Fibroblast of the aortic adventitia (primary cell): Measurements from ENCODE around the gene SRCIN1. TPM values are rescaled to one million over a fixed set of nuclear protein-coding genes. Genes with fewer than 3 reads are reported as not detected.

Source experiments
- DNase-seq: peaks from one replicate; pipeline ENCODE4 v3.0.0-alpha.2; 2010; ENCODE audit warnings: low read depth
- H3K4me3 ChIP-seq: 2 replicates; pipeline ENCODE4 v1.5.1; 2011; ENCODE audit warnings: low read depth, mild to moderate bottlenecking, control low read depth, low read length, moderate library complexity
- CTCF ChIP-seq: IDR thresholded peaks from 2 replicates; pipeline ENCODE4 v1.5.1; 2011; ENCODE audit warnings: mild to moderate bottlenecking, low read length, control low read depth, inconsistent platforms; ENCODE audit not compliant: insufficient read depth
- total RNA-seq: library from RNA; depleted of rRNA; stranded (reverse); fragments of >200 nt; gene quantifications from 2 replicates; pipeline ENCODE4 v1.2.3, GENCODE V29; 2012; ENCODE audit warnings: low replicate concordance

The SRCIN1 gene
- total RNA-seq, 1 donor, result not detected

- DNase-seq, result peak; percentile 9
- H3K4me3 ChIP-seq, result no peak overlapping the region
- TF ChIP-seq CTCF, result no peak
Measured at GRCh38 chr17:38579934-38580333, 25.8 kb downstream of the SRCIN1 start.

GRCh38 chr17:38579083-38579480 is 26.7 kb downstream of the SRCIN1 start:
- TF ChIP-seq CTCF, result no peak
- no peak overlapping the region for H3K4me3 ChIP-seq
- no peak for DNase-seq

GRCh38 chr17:38578229-38579082 is 27.3 kb downstream of the SRCIN1 start:
- no peak overlapping the region for H3K4me3 ChIP-seq
- DNase-seq, result no peak
- TF ChIP-seq CTCF, result no peak

GRCh38 chr17:38577645-38578173 is 28.0 kb downstream of the SRCIN1 start:
- DNase-seq, result no peak
- no peak overlapping the region for H3K4me3 ChIP-seq

GRCh38 chr17:38577244-38577643 is 28.5 kb downstream of the SRCIN1 start:
- TF ChIP-seq CTCF, result no peak
- DNase-seq, result no peak
- no peak overlapping the region for H3K4me3 ChIP-seq

More at GRCh38 chr17:38577645-38578173, 28.0 kb downstream of the SRCIN1 start:
- no peak for TF ChIP-seq CTCF

- no peak for TF ChIP-seq CTCF
- no peak overlapping the region for H3K4me3 ChIP-seq
- peak; percentile 18 for DNase-seq
Measured at GRCh38 chr17:38575781-38576180, 30.0 kb downstream of the SRCIN1 start.

- no peak overlapping the region for H3K4me3 ChIP-seq
- DNase-seq, result no peak
- TF ChIP-seq CTCF, result no peak
Measured at GRCh38 chr17:38574712-38575111, 31.0 kb downstream of the SRCIN1 start.
